Colonic mucosa (tissue), 4 donors: ENCODE results near the gene LRRC59. TPM values are rescaled to one million over a fixed set of nuclear protein-coding genes. Genes with fewer than 3 reads are reported as not detected.
"Not testable (repeated sequence)": the region's sequence is repeated elsewhere in the genome, so short reads cannot be mapped to it uniquely, and the experiment has no call there.

Source experiments
- DNase-seq: peaks from one replicate; pipeline ENCODE4 v3.0.0-alpha.2; 2020
- H3K27ac ChIP-seq: fragments of 200-600 bp; one replicate; pipeline ENCODE4 v1.8.0; 2021
- H3K27me3 ChIP-seq: fragments of 200-600 bp; one replicate; pipeline ENCODE4 v1.8.0; 2021
- H3K36me3 ChIP-seq: fragments of 200-600 bp; one replicate; pipeline ENCODE4 v1.8.0; 2021
- H3K4me1 ChIP-seq: fragments of 200-600 bp; one replicate; pipeline ENCODE4 v1.8.0; 2021; ENCODE audit warnings: mild to moderate bottlenecking
- H3K4me3 ChIP-seq: fragments of 200-600 bp; one replicate; pipeline ENCODE4 v1.8.0; 2021
- H3K9ac ChIP-seq, 2 donors: one replicate each; pipeline ENCODE4 v1.7.0; 2013; ENCODE audit warnings: control low read depth in 2 of 2, low read depth in 2 of 2, low read length in 2 of 2
- H3K9me3 ChIP-seq: fragments of 200-600 bp; one replicate; pipeline ENCODE4 v1.8.0; 2021
- intact Hi-C: fragments of 100-400 bp; cut with DNase I; formaldehyde crosslinking; loops from one replicate; pipeline ENCODE4 v1.14.1; 2022
- total RNA-seq, 2 donors: library from RNA; stranded (reverse); fragmentation: NEBNext Ultra II Directional in 1 of 2; extraction: Animal tissue kit (Norgen Biotek cat#: 25700) in 1 of 2; gene quantifications; one replicate each; pipeline ENCODE4 v1.2.1, GENCODE V29; 2021
- TF ChIP-seq, protein P1 (sequence below): fragments of 200-600 bp; IDR thresholded peaks from one replicate; pipeline ENCODE4 v1.8.0; 2022; ENCODE audit warnings: antibody characterized with exemption, mild to moderate bottlenecking
- donor health status: healthy.
- donor health status: DM: no; HTN: no; CAD: no.
- donor health status: DM: no; HTN: no; CAD: no.

Gene LRRC59
- total RNA-seq, 2 donors from 2014 or later = 147 to 265 TPM

DNA sequence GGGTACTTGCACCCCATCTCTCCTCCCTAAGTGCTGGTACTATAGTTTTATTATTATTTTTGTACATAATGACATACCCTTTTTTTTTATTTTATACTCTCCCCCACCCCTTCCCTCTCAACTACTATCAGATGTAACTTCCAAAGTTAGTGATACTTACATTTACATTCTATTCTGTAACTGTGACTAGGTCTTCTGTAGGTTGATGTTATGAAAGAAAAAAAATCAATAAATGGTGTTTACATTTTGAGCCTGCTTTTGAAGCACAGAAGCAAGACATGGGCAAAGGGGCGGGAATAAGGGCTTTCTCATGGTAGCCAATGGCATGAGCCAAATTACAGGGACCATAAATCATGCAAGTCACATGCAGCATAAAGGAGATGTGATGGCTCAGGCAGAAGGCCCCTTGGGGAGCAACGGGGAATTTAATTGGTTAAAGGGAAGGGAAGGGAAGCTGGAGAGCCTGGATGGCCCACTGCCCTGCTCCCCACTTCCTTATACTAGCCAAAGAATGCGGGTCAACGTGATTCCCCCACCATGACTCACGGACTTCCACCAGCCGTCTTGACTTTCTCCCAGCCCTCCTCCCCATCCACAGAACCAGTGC, 26.3 kb upstream of the LRRC59 start:
- H3K9ac ChIP-seq = no peak overlapping the region
- peaks cover 22% of the 10 kb centered on the region for H3K4me1 ChIP-seq
- H3K27ac ChIP-seq = no peak overlapping the region

DNA sequence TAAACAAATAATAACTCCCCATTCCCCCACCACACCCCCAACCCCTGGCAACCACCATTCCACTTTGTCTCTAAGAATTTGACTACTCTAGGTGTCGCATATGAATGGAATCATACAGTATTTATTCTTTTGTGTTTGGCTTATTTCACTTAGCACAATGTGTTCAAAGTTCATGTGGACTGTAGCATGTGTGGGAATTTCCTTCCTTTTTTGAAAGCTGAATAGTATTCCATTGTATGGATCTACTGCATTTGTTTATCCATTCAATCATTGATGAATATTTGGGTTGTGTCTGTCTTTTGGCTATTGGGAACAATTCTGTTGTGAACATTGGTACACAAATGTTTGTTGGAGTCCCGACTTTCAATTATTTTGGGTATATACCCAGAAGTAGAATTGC, 25.4 kb upstream of the LRRC59 start:
- no peak for DNase-seq
- H3K4me1 ChIP-seq = peaks cover 17% of the 10 kb centered on the region
- intact Hi-C loops = no loop called here
- H3K9me3 ChIP-seq = no peaks in the 10 kb centered on the region
- no peaks in the 10 kb centered on the region for H3K36me3 ChIP-seq
- TF ChIP-seq, protein P1, sequence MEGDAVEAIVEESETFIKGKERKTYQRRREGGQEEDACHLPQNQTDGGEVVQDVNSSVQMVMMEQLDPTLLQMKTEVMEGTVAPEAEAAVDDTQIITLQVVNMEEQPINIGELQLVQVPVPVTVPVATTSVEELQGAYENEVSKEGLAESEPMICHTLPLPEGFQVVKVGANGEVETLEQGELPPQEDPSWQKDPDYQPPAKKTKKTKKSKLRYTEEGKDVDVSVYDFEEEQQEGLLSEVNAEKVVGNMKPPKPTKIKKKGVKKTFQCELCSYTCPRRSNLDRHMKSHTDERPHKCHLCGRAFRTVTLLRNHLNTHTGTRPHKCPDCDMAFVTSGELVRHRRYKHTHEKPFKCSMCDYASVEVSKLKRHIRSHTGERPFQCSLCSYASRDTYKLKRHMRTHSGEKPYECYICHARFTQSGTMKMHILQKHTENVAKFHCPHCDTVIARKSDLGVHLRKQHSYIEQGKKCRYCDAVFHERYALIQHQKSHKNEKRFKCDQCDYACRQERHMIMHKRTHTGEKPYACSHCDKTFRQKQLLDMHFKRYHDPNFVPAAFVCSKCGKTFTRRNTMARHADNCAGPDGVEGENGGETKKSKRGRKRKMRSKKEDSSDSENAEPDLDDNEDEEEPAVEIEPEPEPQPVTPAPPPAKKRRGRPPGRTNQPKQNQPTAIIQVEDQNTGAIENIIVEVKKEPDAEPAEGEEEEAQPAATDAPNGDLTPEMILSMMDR = no peak
- H3K4me3 ChIP-seq = no peak overlapping the region
- no peak overlapping the region for H3K27ac ChIP-seq
- H3K9ac ChIP-seq = no peak overlapping the region
- H3K27me3 ChIP-seq = no peaks in the 10 kb centered on the region

More for the DNA sequence above, 26.3 kb upstream of the LRRC59 start:
- no peak overlapping the region for H3K4me3 ChIP-seq
- intact Hi-C loops = no loop called here
- DNase-seq = no peak
- no peaks in the 10 kb centered on the region for H3K9me3 ChIP-seq
- H3K27me3 ChIP-seq = no peaks in the 10 kb centered on the region
- TF ChIP-seq, protein P1 = no peak
- H3K36me3 ChIP-seq = no peaks in the 10 kb centered on the region

DNA sequence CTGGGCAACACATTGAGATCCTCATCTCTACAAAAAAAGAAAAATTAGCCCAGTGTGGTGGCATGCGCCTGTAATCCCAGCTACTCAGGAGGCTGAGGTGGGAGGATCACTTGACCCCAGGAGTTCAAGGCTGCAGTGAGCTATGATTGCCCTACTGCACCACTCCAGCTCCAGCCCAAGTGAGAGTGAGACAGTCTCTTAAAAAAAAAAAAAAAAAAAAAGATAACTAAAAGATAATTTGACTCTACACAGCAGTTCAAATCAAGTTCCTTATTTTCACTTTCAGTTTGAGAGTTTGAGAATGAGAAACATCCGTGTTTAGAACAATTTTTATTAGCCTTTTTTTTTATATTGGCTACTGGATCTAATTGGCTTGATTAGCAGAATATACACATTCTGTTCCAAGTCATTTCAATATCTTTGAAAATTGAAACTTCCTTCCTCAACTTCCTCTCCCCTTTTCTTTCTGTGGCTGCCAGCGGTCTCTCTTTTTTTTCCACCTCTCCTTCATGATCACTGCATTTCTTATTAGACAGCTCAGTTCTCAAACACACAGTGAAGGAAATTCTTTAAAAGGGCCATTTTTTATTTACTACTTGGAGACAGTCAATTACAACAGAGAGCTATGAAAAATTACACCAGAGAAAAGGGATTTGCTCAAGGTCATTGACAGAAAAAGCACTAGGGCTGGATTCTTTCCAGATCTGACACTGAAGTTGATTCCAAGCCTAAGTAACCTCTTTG, 24.2 kb upstream of the LRRC59 start:
- TF ChIP-seq, protein P1 = no peak
- Histone ChIP-seq H3K4me3 (no peak overlapping the region), H3K36me3 (no peaks in the 10 kb centered on the region), H3K9ac (peak overlapping the region; percentile 3 to 15), H3K27me3 (no peaks in the 10 kb centered on the region), H3K4me1 (peaks cover 11% of the 10 kb centered on the region), H3K27ac (peak overlapping the region; percentile 76), H3K9me3 (no peaks in the 10 kb centered on the region)
- no peak for DNase-seq
- intact Hi-C loops = no loop called here

DNA sequence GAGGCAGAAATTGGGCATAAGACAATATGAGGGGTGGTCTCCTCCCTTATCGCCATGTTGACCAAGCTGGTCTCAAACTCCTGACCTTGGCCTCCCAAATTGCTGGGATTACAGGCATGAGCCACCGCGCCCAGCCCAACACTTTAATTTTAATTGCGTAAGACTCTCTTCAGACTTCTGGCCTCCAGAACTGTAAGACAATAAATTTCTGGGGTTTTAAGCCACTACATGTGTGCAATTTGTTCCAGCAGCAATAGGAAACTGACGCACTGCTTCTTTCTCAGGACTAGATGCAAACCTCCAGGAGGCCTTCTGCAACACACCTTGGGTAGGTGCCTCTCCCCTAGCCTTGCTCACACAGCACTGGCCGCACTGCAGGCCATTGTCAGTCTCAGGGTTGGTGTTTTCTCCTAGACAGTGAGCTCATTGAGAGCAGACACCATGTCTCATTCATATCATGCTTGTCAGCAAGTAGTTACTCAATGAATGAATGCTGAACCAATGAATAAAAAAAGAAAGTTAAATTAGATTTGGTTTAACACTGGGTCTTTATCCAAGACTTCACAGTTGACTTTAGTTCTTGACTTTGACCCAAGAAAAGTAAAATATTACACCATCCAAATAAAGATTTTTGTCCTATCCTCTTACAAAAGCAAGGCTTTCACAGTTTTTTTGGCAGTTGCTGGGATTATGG, 23.2 kb upstream of the LRRC59 start:
- H3K4me1 ChIP-seq = peaks cover 9% of the 10 kb centered on the region
- peak overlapping the region; percentile 76 for H3K27ac ChIP-seq
- H3K36me3 ChIP-seq = no peaks in the 10 kb centered on the region
- intact Hi-C loops = no loop called here
- H3K9ac ChIP-seq = peak overlapping the region in 1 of 2 donors; percentile 15
- TF ChIP-seq, protein P1 = no peak
- no peaks in the 10 kb centered on the region for H3K27me3 ChIP-seq
- no peak overlapping the region for H3K4me3 ChIP-seq
- H3K9me3 ChIP-seq = no peaks in the 10 kb centered on the region
- no peak for DNase-seq

DNA sequence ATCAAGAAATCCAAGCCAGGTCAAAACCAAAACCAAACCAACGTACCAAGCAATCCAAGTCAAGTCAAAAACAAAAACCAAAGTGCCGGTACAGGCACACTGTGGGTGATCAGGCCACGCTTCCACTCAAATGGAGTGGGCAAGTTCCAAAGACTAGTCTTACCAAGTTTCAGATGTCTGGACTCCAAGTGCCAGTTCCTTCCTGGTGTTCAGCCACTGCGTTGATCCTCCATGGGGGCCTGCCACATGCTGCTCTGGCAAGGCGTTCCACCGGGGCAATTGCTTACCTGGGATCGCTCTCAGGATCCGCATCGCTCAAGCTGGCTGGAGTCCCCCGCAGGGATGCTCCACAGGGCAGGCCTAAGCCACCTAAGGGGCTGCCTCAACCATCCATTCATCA, 22.3 kb upstream of the LRRC59 start:
- H3K4me3 ChIP-seq, H3K4me1 ChIP-seq, DNase-seq, H3K27ac ChIP-seq, H3K9me3 ChIP-seq, intact Hi-C loops, H3K27me3 ChIP-seq, H3K9ac ChIP-seq, H3K36me3 ChIP-seq: not testable (repeated sequence)

DNA sequence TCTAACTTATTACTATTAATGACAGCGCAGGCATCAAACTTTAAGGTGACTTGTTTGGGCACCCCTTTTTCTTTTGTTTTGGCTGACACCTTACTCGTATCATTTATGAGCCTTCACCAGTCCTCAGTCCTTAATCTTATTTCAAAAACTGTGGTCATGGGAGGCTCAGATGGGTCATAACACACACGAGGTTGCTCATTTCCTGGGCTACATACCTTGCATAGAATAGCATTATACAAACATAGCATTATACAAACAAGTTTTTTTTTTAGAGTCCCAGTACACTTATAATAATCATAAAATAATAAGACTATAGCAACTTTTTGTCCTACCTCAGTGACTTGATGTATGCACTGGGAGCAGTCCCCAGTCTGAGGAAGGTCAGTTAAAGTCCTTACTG, 17.5 kb upstream of the LRRC59 start:
- no peaks in the 10 kb centered on the region for H3K4me1 ChIP-seq
- intact Hi-C loops = no loop called here

More for the DNA sequence above, 17.5 kb upstream of the LRRC59 start:
- TF ChIP-seq, protein P1 = no peak
- H3K9me3 ChIP-seq = no peaks in the 10 kb centered on the region
- H3K9ac ChIP-seq = no peak overlapping the region
- no peaks in the 10 kb centered on the region for H3K36me3 ChIP-seq
- no peak for DNase-seq
- H3K27me3 ChIP-seq = no peaks in the 10 kb centered on the region
- no peak overlapping the region for H3K27ac ChIP-seq
- H3K4me3 ChIP-seq = no peak overlapping the region
